NT2/D1 (cell line): ENCODE data around the gene LGALS7B.
"Not testable (repeated sequence)": the region's sequence is repeated elsewhere in the genome, so short reads cannot be mapped to it uniquely, and the experiment has no call there.

Experiments used
- DNase-seq: peaks from one replicate; pipeline ENCODE4 v3.0.0-alpha.2; 2011; ENCODE audit warnings: low read depth, low spot score
- H3K27me3 ChIP-seq: 2 replicates; pipeline ENCODE4 v1.6.0; 2011; ENCODE audit warnings: mild to moderate bottlenecking; ENCODE audit not compliant: insufficient read length, insufficient read depth
- H3K36me3 ChIP-seq: 2 replicates; pipeline ENCODE4 v1.6.1; 2011; ENCODE audit warnings: mild to moderate bottlenecking, low read length, mixed read lengths; ENCODE audit not compliant: insufficient read depth, insufficient read length
- H3K4me1 ChIP-seq: 2 replicates; pipeline ENCODE4 v1.5.1; 2011; ENCODE audit not compliant: insufficient read depth, insufficient read length
- H3K4me3 ChIP-seq: 2 replicates; pipeline ENCODE4 v1.5.1; 2011; ENCODE audit warnings: low read depth; ENCODE audit not compliant: insufficient read length
- H3K9ac ChIP-seq: 2 replicates; pipeline ENCODE4 v1.6.0; 2011; ENCODE audit warnings: low read depth; ENCODE audit not compliant: insufficient read length
- H3K9me3 ChIP-seq: 2 replicates; pipeline ENCODE4 v1.5.1; 2011; ENCODE audit warnings: mild to moderate bottlenecking, low read length; ENCODE audit not compliant: insufficient read depth
- SUZ12 ChIP-seq: IDR thresholded peaks from 2 replicates; pipeline ENCODE4 v1.6.1; 2011; ENCODE audit not compliant: insufficient read length, insufficient read depth; ENCODE audit errors: extremely low read depth
- YY1 ChIP-seq: IDR thresholded peaks from 2 replicates; pipeline ENCODE4 v1.6.1; 2011; ENCODE audit not compliant: insufficient read length, insufficient read depth
- ZNF274 ChIP-seq: IDR thresholded peaks from 2 replicates; pipeline ENCODE4 v1.6.1; 2011; ENCODE audit warnings: mild to moderate bottlenecking, low read depth, low read length

Gene LGALS7B

DNA sequence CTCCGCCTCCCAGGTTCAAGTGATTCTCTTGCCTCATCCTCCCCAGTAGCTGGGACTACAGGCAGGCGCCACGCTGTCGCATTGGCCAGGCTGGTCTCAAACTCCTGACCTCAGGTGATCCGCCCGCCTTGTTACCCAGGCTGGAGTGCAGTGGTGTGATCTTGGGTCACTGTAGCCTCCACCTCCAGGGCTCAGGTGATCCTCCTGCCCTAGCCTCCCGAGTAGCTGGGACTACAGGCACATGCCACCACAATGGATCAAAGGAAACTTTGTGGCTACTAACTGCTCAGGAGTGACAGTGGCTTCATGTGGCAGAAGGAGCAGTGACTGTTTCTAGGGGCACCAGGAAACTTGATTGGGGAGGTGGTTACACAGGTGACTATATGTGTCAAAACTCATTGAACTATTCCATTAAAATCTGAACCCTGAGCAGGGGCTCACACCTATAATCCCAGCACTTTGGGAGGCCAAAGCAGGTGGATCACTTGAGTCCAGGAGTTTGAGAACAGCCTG, 3.8 kb upstream of the LGALS7B start:
- DNase-seq = no peak
- Histone ChIP-seq H3K4me3 (no peak overlapping the region), H3K9me3 (no peaks in the 10 kb centered on the region), H3K4me1 (no peaks in the 10 kb centered on the region), H3K9ac (no peak overlapping the region), H3K27me3 (no peaks in the 10 kb centered on the region), H3K36me3 (no peaks in the 10 kb centered on the region)
- TF ChIP-seq ZNF274 (no peak), YY1 (no peak), SUZ12 (no peak)

DNA sequence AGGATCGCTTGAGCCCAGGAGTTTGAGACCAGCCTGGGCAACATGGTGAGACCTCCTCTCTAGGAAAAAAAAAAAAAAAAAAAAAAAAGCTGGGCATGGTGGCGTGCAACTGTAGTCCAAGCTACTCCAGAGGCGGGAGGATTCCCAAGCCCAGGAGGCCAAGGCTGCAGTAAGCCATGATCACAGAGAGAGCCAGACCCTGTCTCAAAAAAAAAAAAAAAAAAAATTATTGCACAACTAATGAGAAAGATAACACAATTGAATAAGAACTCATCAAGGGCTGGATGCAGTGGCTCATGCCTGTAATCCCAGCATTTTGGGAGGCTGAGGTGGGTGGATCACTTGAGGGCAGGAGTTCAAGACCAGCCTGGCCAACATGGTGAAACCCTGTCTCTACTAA, 2.9 kb upstream of the LGALS7B start:
- H3K27me3 ChIP-seq, H3K9ac ChIP-seq, H3K36me3 ChIP-seq, H3K4me1 ChIP-seq, H3K4me3 ChIP-seq, DNase-seq, H3K9me3 ChIP-seq: not testable (repeated sequence)

DNA sequence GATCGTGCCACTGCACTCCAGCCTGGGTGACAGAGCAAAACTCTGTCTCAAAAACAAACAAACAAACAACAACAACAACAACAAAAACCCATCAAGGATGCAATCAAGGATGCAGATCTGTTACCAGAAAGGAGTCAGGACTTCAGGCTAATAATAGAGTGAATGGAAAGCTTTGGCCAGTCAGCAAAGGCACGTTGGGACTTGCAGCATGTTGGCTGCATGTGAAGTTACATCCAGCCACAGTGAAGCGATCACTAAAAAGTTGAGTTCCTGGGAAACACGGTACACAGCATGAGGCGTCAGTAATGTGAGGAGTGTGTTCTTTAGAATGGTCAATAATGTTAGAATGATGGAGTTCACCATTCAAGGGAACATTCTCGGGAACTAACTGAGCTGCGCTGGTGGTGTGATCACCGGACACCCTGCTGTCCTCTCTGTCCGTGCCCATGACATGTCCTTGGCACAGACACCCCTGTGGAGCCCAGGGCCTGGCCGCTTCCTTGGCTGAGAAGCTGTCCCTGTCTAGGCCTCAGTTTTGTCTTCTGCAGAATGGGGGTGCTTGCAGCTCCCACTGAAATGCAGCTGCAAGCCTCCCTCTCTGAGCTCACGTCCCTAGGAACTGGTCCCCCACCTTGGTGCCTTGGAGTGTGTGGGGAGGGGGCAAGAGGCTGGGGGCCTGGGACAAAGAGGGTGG, 2.3 kb upstream of the LGALS7B start:
- H3K27me3 ChIP-seq = no peaks in the 10 kb centered on the region
- H3K4me3 ChIP-seq = no peak overlapping the region
- DNase-seq = no peak
- H3K9me3 ChIP-seq = no peaks in the 10 kb centered on the region
- TF ChIP-seq ZNF274 (no peak), SUZ12 (no peak)
- no peaks in the 10 kb centered on the region for H3K36me3 ChIP-seq
- no peaks in the 10 kb centered on the region for H3K4me1 ChIP-seq
- H3K9ac ChIP-seq = no peak overlapping the region

DNA sequence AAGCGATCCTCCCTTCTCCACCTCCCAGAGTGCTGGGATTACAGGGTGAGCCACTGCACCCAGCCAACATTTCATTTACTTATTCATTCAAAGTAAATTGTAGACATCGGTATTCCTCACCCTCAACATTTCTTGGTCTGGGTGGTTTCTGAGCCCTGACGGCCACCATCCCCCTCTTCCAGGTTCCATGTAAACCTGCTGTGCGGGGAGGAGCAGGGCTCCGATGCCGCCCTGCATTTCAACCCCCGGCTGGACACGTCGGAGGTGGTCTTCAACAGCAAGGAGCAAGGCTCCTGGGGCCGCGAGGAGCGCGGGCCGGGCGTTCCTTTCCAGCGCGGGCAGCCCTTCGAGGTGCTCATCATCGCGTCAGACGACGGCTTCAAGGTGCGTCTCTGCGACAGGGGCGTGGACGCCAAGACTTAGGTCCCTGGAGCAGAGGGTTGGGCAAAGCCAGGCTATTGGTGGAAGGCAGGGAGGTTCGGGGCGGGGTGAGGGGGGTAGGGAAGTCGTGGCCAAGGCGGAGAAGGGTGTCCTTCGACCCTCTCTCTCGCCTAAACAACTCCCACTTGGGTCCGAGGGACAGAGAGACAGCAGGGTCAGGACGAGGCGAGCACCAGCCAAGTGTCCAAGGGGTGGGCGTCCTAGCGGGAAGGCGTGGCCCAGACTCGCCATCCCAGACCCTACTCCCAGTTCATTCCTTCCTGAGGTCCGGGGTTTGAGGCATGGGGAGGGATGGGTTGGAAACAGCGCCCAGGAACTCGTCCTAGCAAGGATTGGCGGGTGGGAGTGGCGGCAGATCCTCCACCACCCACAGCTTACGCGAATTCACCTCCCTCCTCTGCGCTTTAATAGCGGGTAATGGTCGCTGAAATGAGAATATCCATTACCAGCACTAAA, 1.8 kb downstream of the LGALS7B start:
- H3K4me3 ChIP-seq, H3K27me3 ChIP-seq, H3K9me3 ChIP-seq, H3K4me1 ChIP-seq, H3K36me3 ChIP-seq, H3K9ac ChIP-seq, DNase-seq: not testable (repeated sequence)

DNA sequence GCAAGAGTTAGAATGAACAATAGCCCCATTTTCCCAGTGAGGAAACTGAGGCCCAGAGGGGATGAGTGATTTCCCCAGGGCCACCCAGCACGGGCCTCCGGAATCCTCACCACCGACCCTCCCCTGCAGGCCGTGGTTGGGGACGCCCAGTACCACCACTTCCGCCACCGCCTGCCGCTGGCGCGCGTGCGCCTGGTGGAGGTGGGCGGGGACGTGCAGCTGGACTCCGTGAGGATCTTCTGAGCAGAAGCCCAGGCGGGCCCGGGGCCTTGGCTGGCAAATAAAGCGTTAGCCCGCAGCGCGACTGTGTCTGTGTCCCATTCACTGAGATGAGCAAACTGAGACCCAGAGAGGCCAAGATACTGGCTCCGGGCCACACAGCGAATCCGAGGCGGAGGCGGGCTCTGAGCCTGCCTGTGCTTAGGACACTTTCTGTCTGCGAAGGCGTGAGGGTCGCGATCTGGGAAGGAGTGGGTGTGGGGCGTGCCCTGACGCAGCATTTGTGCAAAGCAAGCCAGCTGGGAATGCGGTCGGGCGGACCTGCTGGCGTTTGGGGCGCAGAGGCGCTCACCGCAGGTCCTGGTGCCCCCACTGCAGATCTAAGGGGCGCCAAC, 2.6 kb downstream of the LGALS7B start:
- not testable (repeated sequence) for DNase-seq

DNA sequence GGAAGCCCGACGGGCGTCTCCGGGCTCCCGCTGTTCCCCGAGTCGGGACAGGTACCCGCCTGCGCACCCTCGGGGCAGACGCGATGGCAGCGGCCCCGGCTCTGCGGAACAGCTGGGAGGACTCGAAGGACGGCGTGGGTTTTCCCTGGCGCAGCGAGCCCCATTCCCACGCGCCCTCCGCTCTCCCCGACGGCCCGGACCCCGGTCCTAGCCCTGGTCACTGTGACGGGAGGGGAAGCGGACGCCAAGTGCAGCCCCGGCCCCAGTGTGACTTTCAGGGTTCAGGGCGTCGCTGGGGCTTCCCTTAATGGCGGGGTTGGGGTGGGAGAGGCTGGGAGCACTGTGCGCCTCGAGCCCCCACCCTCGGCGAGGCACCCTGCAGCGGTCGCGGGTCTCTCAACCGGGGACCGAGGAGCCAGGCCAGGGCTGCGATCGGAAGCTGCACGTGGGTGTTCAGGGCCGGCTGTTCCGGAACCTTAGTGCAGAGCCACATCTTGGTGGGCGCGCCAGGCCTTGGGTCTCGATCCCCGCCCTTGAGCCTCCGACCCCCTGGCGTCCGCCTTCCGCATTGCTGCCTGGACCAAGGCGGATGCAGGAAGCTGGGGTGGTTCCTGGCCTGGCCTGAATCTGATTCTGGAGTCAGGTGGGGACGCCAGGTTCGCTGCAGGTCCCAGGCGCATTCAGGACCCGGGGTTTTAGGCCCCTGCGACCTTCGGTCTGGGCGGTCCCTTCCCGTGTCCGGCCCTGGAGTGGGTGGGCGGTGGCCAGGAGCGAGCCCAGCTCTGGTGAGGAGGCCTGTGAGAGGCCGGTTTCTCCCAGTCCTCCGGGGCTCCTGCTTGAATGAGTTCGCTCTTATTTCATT, 3.5 kb downstream of the LGALS7B start:
- DNase-seq = no peak
- Histone ChIP-seq H3K27me3 (no peaks in the 10 kb centered on the region), H3K36me3 (no peaks in the 10 kb centered on the region), H3K9ac (no peak overlapping the region), H3K9me3 (no peaks in the 10 kb centered on the region), H3K4me1 (no peaks in the 10 kb centered on the region), H3K4me3 (no peak overlapping the region)
- TF ChIP-seq SUZ12 = no peak
- no peak for TF ChIP-seq YY1
- TF ChIP-seq ZNF274 = no peak

More for the DNA sequence above, 2.6 kb downstream of the LGALS7B start:
- not testable (repeated sequence) for H3K9me3 ChIP-seq, H3K27me3 ChIP-seq, H3K36me3 ChIP-seq, H3K4me3 ChIP-seq, H3K9ac ChIP-seq, H3K4me1 ChIP-seq

DNA sequence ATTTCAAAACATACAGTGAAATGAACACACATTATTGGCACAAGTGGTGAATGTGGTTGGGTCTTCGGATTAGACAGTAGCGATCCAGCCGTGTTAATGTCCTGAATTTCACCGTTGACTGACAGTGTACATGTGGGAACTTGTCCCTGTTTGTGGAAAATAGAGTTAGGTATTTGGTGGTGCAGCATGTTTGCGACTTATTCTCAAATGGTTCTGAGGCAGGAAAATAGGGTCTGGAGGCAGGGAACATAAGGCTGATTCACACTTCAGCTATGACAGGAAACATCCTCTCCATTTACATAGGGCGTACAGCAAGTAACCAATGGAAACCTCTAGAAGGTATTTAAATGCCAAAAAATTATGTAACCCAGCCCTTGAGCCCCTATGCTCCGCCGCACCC, 4.2 kb downstream of the LGALS7B start:
- no peaks in the 10 kb centered on the region for H3K4me1 ChIP-seq
- H3K4me3 ChIP-seq = no peak overlapping the region
- H3K9ac ChIP-seq = no peak overlapping the region
- no peaks in the 10 kb centered on the region for H3K36me3 ChIP-seq
- no peak for DNase-seq
- no peaks in the 10 kb centered on the region for H3K27me3 ChIP-seq
- no peaks in the 10 kb centered on the region for H3K9me3 ChIP-seq
- no peak for TF ChIP-seq ZNF274
- TF ChIP-seq SUZ12 = no peak
- TF ChIP-seq YY1 = no peak
